GM12878 (cell line): ENCODE results near the gene ANTXR1. TPM values are rescaled to one million over a fixed set of nuclear protein-coding genes. Genes with fewer than 3 reads are reported as not detected.

Experiments
- ATAC-seq: fragments of 200-7000 bp; cut with Tn5 transposase; 3 replicates; pipeline ENCODE4 v1.9.1; 2020; ENCODE audit warnings: mild to moderate bottlenecking, moderate library complexity
- BruUV-seq: library from RNA; stranded (reverse); fragments of 400-500 nt; replicated peaks from 2 replicates; lab custom pipeline; 2021; lab: Mats Ljungman, UMichigan
- CTCF ChIA-PET: fragments of 300-600 bp; sonication (Branson Sonifier 250); formaldehyde crosslinking; extraction: SDS; loops from one replicate; lab custom pipeline; 2021; ENCODE audit warnings: inconsistent platforms; lab: Yijun Ruan, JAX
- POLR2A ChIA-PET: fragments of 350-600 bp; formaldehyde crosslinking; extraction: SDS; loops from one replicate; lab custom pipeline; 2021; ENCODE audit warnings: inconsistent platforms; lab: Charles Lee
- RAD21 ChIA-PET: fragments of 300-600 bp; sonication (Branson Sonifier 250); formaldehyde crosslinking; loops from one replicate; lab custom pipeline; 2023; ENCODE audit warnings: antibody characterized with exemption; ENCODE audit not compliant: unreplicated experiment; lab: Charles Lee
- SMC1A ChIA-PET: fragments of 300-600 bp; sonication (Branson Sonifier 250); formaldehyde crosslinking; loops from one replicate; lab custom pipeline; 2023; ENCODE audit not compliant: unreplicated experiment, uncharacterized antibody; lab: Charles Lee
- DNase-seq: peaks from one replicate; pipeline ENCODE4 v3.0.0-alpha.2; 2011; ENCODE audit warnings: low read depth, low spot score
- FAIRE-seq: peaks from 3 replicates; lab custom pipeline; 2011; peaks lifted over from hg19 to GRCh38; lab: Jason Lieb, UNC
- H2AFZ ChIP-seq: 2 replicates; pipeline ENCODE4 v1.6.0; 2011; ENCODE audit warnings: low read depth, low read length, control low read depth; ENCODE audit not compliant: control insufficient read depth
- H3K27ac ChIP-seq: 2 replicates; pipeline ENCODE4 v1.5.1; 2011; ENCODE audit warnings: control low read depth; ENCODE audit not compliant: control insufficient read depth, insufficient read depth
- H3K27me3 ChIP-seq, 2 experiments: replicated peaks in 1 of 2; 2 replicates each; pipeline versions ENCODE4 v1.6.0 to v1.6.1; 2011; ENCODE audit warnings: low read length in 1 of 2; ENCODE audit not compliant: control insufficient read depth in 2 of 2, insufficient read depth in 2 of 2
- H3K36me3 ChIP-seq, 2 experiments: 2 replicates each; pipeline ENCODE4 v1.5.1; 2011; ENCODE audit warnings: low read length in 1 of 2; ENCODE audit not compliant: control insufficient read depth in 2 of 2, insufficient read depth in 2 of 2
- H3K4me1 ChIP-seq: 2 replicates; pipeline ENCODE4 v1.6.1; 2011; ENCODE audit warnings: mild to moderate bottlenecking, low read length, moderate library complexity, mixed read lengths; ENCODE audit not compliant: control insufficient read depth, insufficient read depth
- H3K4me2 ChIP-seq: 2 replicates; pipeline ENCODE4 v1.6.0; 2011; ENCODE audit warnings: control low read depth; ENCODE audit not compliant: control insufficient read depth, insufficient read depth
- H3K4me3 ChIP-seq: fragments of 200-600 bp; sonication (generic); 2 replicates; pipeline ENCODE4 v1.5.1; 2016
- H3K79me2 ChIP-seq: 2 replicates; pipeline ENCODE4 v1.6.0; 2011; ENCODE audit warnings: low read length; ENCODE audit not compliant: control insufficient read depth, insufficient read depth
- H3K9ac ChIP-seq: 2 replicates; pipeline ENCODE4 v1.8.0; 2011; ENCODE audit warnings: low read length, control low read depth, mixed read lengths; ENCODE audit not compliant: control insufficient read depth, insufficient read depth
- H3K9me3 ChIP-seq: replicated peaks from 3 replicates; pipeline ENCODE4 v1.5.1; 2011; ENCODE audit warnings: mild to moderate bottlenecking, low read length; ENCODE audit not compliant: control insufficient read depth, insufficient read depth
- H4K20me1 ChIP-seq: 2 replicates; pipeline ENCODE4 v1.6.0; 2011; ENCODE audit not compliant: control insufficient read depth, insufficient read depth
- SUZ12 ChIP-seq: fragments of 200-600 bp; sonication (generic); IDR thresholded peaks from one replicate; pipeline ENCODE4 v1.6.1; 2018; ENCODE audit warnings: antibody characterized with exemption, mild to moderate bottlenecking; ENCODE audit not compliant: unreplicated experiment
- TBL1XR1 ChIP-seq: IDR thresholded peaks from 2 replicates; pipeline ENCODE4 v1.6.1; 2012; ENCODE audit warnings: low read depth, low read length, improper control_type of control experiment
- WGBS: methylation state at CpG from one replicate; pipeline ENCODE4 v1.1.6; 2016; ENCODE audit warnings: low lambda C conversion rate; ENCODE audit not compliant: insufficient replicate concordance, insufficient coverage; ENCODE audit errors: missing lambda C conversion rate; 5-methylcytosine and 5-hydroxymethylcytosine counted together
- in situ Hi-C: fragments of 300-500 bp; cut with MboI; formaldehyde crosslinking; loops from 9 replicates; pipeline ENCODE4 v1.14.3; 2018; ENCODE audit warnings: mixed read lengths
- intact Hi-C: fragments of 100-400 bp; cut with micrococcal nuclease; formaldehyde crosslinking; loops from one replicate; pipeline ENCODE4 v1.14.2; 2022; ENCODE audit not compliant: unreplicated experiment
- polyA plus RNA-seq, 11 experiments: library from polyadenylated mRNA; depleted of rRNA in 4 of 11; unstranded in 6 of 11; stranded (reverse) in 5 of 11; fragments of >200 nt; fragmentation: Nextera tagmentation in 4 of 11; fragmentation: Illumina TruSeq in 1 of 11; extraction: Ambion mirVana in 4 of 11; extraction: Trizol in 1 of 11; gene quantifications; 1 replicate in 1 of 11; 2 replicates in 10 of 11; pipeline versions ENCODE4 v1.2.1 to v1.2.3, GENCODE V29; 2011 to 2016; ENCODE audit warnings: inconsistent platforms in 2 of 11, missing spikeins in 2 of 11, low read depth in 1 of 11
- total RNA-seq, 4 experiments: library from RNA; depleted of rRNA in 3 of 4; stranded (reverse); fragments of >200 nt in 3 of 4; fragmentation: Illumina TruSeq in 1 of 4; extraction: Trizol in 1 of 4; gene quantifications; 2 replicates each; pipeline versions ENCODE4 v1.2.1 to v1.2.3, GENCODE V29; 2013 to 2021
- TF ChIP-seq, protein P1 (sequence below): fragments of 450-650 bp; IDR thresholded peaks from 2 replicates; pipeline ENCODE4 v1.6.1; 2016; ENCODE audit warnings: mild to moderate bottlenecking
- TF ChIP-seq, protein P2 (sequence below): fragments of 450-650 bp; IDR thresholded peaks from 2 replicates; pipeline ENCODE4 v1.6.1; 2017; ENCODE audit warnings: mild to moderate bottlenecking, moderate library complexity

Gene ANTXR1
- total and polyA plus RNA-seq, 10 of the 15 experiments (the other 5 are each of a cell fraction or from before 2014, with no cell fraction given) = 0.09 to 0.26 TPM; not detected in 8

DNA sequence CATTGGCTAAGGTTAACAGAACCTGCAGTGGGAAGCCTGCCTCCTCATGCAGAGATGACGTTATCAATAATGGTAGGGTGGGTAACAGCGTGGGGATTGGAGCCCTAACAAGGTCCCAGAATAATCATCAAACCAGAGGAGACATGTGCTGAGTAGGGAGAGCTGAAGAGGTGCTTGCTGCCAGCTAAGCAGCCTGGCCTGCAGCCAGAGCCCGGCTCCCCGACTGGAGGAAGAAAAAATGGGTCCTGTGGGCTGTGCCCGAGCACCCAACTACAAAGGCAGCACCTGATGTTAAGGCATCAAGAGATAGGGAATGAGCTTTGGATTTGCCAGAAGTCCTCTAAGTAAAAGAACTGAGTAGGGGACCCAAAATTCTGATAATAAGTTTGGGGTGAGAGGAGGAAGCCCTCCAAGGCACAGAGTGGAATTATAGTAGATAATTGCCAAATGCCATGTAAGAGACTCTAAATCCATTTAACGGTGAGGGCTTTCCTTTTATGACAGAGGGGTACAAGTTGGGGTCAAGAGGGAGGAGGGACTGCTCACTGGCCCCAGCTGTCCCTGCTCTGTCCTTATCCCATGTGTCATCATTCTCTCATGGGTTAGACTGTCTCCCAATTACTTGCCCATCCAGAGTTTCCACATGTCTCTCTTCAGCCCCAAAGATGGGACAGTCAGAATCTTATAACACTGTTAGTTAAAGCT lies 156.1 kb downstream of the ANTXR1 start:
- Histone ChIP-seq H3K4me2 (no peak overlapping the region), H3K4me1 (0 out of 2 replicates have a peak, but pooled peaks cover 2% of the 10 kb centered on the region), H3K4me3 (no peak overlapping the region), H3K9ac (no peak overlapping the region), H3K36me3 (no peaks in the 10 kb centered on the region), H3K79me2 (no peaks in the 10 kb centered on the region), H3K27ac (no peak overlapping the region), H3K9me3 (no peaks in the 10 kb centered on the region), H2AFZ (no peak overlapping the region), H3K27me3 (peaks cover 0 to 16% of the 10 kb centered on the region in 2 experiments), H4K20me1 (no peaks in the 10 kb centered on the region)
- no peak for FAIRE-seq
- in situ Hi-C loops (no loop called here), intact Hi-C loops (no loop called here)
- CTCF ChIA-PET = no interaction called here
- TF ChIP-seq TBL1XR1 (no peak), SUZ12 (no peak)
- TF ChIP-seq, protein P1, sequence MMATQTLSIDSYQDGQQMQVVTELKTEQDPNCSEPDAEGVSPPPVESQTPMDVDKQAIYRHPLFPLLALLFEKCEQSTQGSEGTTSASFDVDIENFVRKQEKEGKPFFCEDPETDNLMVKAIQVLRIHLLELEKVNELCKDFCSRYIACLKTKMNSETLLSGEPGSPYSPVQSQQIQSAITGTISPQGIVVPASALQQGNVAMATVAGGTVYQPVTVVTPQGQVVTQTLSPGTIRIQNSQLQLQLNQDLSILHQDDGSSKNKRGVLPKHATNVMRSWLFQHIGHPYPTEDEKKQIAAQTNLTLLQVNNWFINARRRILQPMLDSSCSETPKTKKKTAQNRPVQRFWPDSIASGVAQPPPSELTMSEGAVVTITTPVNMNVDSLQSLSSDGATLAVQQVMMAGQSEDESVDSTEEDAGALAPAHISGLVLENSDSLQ = no peak
- TF ChIP-seq, protein P2, sequence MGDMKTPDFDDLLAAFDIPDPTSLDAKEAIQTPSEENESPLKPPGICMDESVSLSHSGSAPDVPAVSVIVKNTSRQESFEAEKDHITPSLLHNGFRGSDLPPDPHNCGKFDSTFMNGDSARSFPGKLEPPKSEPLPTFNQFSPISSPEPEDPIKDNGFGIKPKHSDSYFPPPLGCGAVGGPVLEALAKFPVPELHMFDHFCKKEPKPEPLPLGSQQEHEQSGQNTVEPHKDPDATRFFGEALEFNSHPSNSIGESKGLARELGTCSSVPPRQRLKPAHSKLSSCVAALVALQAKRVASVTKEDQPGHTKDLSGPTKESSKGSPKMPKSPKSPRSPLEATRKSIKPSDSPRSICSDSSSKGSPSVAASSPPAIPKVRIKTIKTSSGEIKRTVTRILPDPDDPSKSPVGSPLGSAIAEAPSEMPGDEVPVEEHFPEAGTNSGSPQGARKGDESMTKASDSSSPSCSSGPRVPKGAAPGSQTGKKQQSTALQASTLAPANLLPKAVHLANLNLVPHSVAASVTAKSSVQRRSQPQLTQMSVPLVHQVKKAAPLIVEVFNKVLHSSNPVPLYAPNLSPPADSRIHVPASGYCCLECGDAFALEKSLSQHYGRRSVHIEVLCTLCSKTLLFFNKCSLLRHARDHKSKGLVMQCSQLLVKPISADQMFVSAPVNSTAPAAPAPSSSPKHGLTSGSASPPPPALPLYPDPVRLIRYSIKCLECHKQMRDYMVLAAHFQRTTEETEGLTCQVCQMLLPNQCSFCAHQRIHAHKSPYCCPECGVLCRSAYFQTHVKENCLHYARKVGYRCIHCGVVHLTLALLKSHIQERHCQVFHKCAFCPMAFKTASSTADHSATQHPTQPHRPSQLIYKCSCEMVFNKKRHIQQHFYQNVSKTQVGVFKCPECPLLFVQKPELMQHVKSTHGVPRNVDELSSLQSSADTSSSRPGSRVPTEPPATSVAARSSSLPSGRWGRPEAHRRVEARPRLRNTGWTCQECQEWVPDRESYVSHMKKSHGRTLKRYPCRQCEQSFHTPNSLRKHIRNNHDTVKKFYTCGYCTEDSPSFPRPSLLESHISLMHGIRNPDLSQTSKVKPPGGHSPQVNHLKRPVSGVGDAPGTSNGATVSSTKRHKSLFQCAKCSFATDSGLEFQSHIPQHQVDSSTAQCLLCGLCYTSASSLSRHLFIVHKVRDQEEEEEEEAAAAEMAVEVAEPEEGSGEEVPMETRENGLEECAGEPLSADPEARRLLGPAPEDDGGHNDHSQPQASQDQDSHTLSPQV = no peak
- DNase-seq = no peak
- no TSS peak for BruUV-seq
- POLR2A ChIA-PET = no interaction called here
- 60% methylated on average over 6 of the region's 6 CpGs for WGBS
- no peak for ATAC-seq
- RAD21 ChIA-PET = no interaction called here
- SMC1A ChIA-PET = no interaction called here
